SKM-1 treated with dmso at 0.1 percent for 144 hours (cell line): ENCODE measurements around the gene TPD52L1.

Source experiments
- DNase-seq: peaks from one replicate; lab custom pipeline; 2025; ENCODE audit not compliant: unreplicated experiment; lab: John Stamatoyannopoulos, UW

TPD52L1 gene

GRCh38 chr6:125301435-125302391 is 148.1 kb downstream of the TPD52L1 start, which contains the start of gene HDDC2:
HDDC2 (minus strand) TSS chr6:125301967; CDS start chr6:125301932, 35 bp downstream.
- DNase-seq, result peak; percentile 57

- no peak for DNase-seq
Measured at GRCh38 chr6:125302840-125303511, 149.4 kb downstream of the TPD52L1 start.

- DNase-seq, result no peak
Measured at GRCh38 chr6:125303512-125303854, 149.9 kb downstream of the TPD52L1 start.

GRCh38 chr6:125304970-125305660 is 151.5 kb downstream of the TPD52L1 start:
- DNase-seq, result no peak

- no peak for DNase-seq
Measured at GRCh38 chr6:125306756-125307149, 153.2 kb downstream of the TPD52L1 start.

- no peak for DNase-seq
Measured at GRCh38 chr6:125307150-125307838, 153.7 kb downstream of the TPD52L1 start.

- DNase-seq, result no peak
Measured at GRCh38 chr6:125307964-125308615, 154.5 kb downstream of the TPD52L1 start.

- peak; percentile 49 for DNase-seq
Measured at GRCh38 chr6:125310994-125311649, 157.5 kb downstream of the TPD52L1 start.

- DNase-seq, result no peak
Measured at GRCh38 chr6:125312478-125312877, 158.9 kb downstream of the TPD52L1 start.

- no peak for DNase-seq
Measured at GRCh38 chr6:125312950-125313349, 159.4 kb downstream of the TPD52L1 start.
